Endodermal cell (in vitro differentiated cells): ENCODE data around the gene IFI16. TPM values are rescaled to one million over a fixed set of nuclear protein-coding genes. Genes with fewer than 3 reads are reported as not detected.
"Not testable (repeated sequence)": the region's sequence is repeated elsewhere in the genome, so short reads cannot be mapped to it uniquely, and the experiment has no call there.

Experiments used
- DNase-seq: peaks from one replicate; pipeline ENCODE4 v3.0.0-alpha.2; 2017
- H3K27ac ChIP-seq: 2 replicates; pipeline ENCODE4 v1.5.1; 2013; ENCODE audit warnings: mild to moderate bottlenecking, low read depth, low read length, moderate library complexity
- H3K27me3 ChIP-seq: 2 replicates; pipeline ENCODE4 v1.6.1; 2013; ENCODE audit warnings: mild to moderate bottlenecking, low read length, moderate library complexity; ENCODE audit not compliant: insufficient read depth, control insufficient read depth, poor library complexity, severe bottlenecking
- H3K36me3 ChIP-seq: 2 replicates; pipeline ENCODE4 v1.7.0; 2013; ENCODE audit warnings: mild to moderate bottlenecking, low read length, moderate library complexity; ENCODE audit not compliant: control insufficient read depth, insufficient read depth
- H3K4me1 ChIP-seq: one replicate; pipeline ENCODE4 v1.7.0; 2013; ENCODE audit warnings: low read length; ENCODE audit not compliant: control insufficient read depth, insufficient read depth
- H3K4me3 ChIP-seq: 2 replicates; pipeline ENCODE4 v1.5.1; 2013; ENCODE audit warnings: mild to moderate bottlenecking, low read length, moderate library complexity
- H3K9ac ChIP-seq: 2 replicates; pipeline ENCODE4 v1.6.1; 2013; ENCODE audit warnings: mild to moderate bottlenecking, low read length, moderate library complexity; ENCODE audit not compliant: poor library complexity, severe bottlenecking; ENCODE audit errors: extremely low read depth
- H3K9me3 ChIP-seq: 2 replicates; pipeline ENCODE4 v1.6.1; 2013; ENCODE audit warnings: mild to moderate bottlenecking, low read length, moderate library complexity; ENCODE audit not compliant: control insufficient read depth
- H3K27ac Mint-ChIP-seq: 2 replicates; pipeline ENCODE4 v1.8.0; 2020; ENCODE audit warnings: mixed read lengths
- H3K27me3 Mint-ChIP-seq: 2 replicates; pipeline ENCODE4 v1.8.0; 2021; ENCODE audit warnings: mild to moderate bottlenecking, mixed read lengths; ENCODE audit not compliant: insufficient read depth
- H3K36me3 Mint-ChIP-seq: 2 replicates; pipeline ENCODE4 v1.8.0; 2020; ENCODE audit warnings: low read depth, mixed read lengths
- H3K4me1 Mint-ChIP-seq: 2 replicates; pipeline ENCODE4 v1.8.0; 2020; ENCODE audit warnings: mixed read lengths
- H3K4me3 Mint-ChIP-seq: 2 replicates; pipeline ENCODE4 v1.8.0; 2020; ENCODE audit warnings: mild to moderate bottlenecking, moderate library complexity, mixed read lengths
- H3K9me3 Mint-ChIP-seq: 2 replicates; pipeline ENCODE4 v1.8.0; 2020; ENCODE audit warnings: mild to moderate bottlenecking, mixed read lengths
- CTCF ChIP-seq: fragments of 200-600 bp; sonication (generic); conservative IDR thresholded peaks from 2 replicates; pipeline ENCODE4 v1.5.0; 2021; ENCODE audit warnings: antibody characterized with exemption, mild to moderate bottlenecking
- WGBS, 2 experiments: methylation state at CpG; one replicate each; pipeline versions ENCODE4 v1.1.5 to v1.1.7; 2013; ENCODE audit warnings: missing lambda C conversion rate in 2 of 2, mixed read lengths in 1 of 2; ENCODE audit not compliant: insufficient coverage in 1 of 2, insufficient read length in 1 of 2; 5-methylcytosine and 5-hydroxymethylcytosine counted together
- total RNA-seq, 2 donors: library from RNA; stranded (reverse); fragmentation: NEBNext Ultra II Directional in 1 of 2; extraction: Animal tissue kit (Norgen Biotek cat#: 25700) in 1 of 2; gene quantifications; 2 replicates in 1 of 2; 3 replicates in 1 of 2; pipeline ENCODE4 v1.2.1, GENCODE V29; 2021

Gene IFI16
- total RNA-seq, 2 donors from 2014 or later: 10.4 to 11.9 TPM

- DNase-seq: no peak
- Histone ChIP-seq H3K9ac (no peak overlapping the region), H3K9me3 (no peaks in the 10 kb centered on the region), H3K4me3 (no peak overlapping the region), H3K27me3 (no peaks in the 10 kb centered on the region), H3K27ac (no peak overlapping the region), H3K36me3 (no peaks in the 10 kb centered on the region), H3K4me1 (no peaks in the 10 kb centered on the region)
- Mint-ChIP-seq H3K27me3 (no peaks in the 10 kb centered on the region), H3K4me3 (no peak overlapping the region), H3K9me3 (no peaks in the 10 kb centered on the region), H3K36me3 (no peaks in the 10 kb centered on the region), H3K4me1 (no peaks in the 10 kb centered on the region), H3K27ac (no peak overlapping the region)
- no peak for TF ChIP-seq CTCF
- 64 to 89% methylated on average over 1 to 3 of the region's 3 CpGs for WGBS, 2 experiments
These were observed 82.5 kb downstream of the IFI16 start for GRCh38 chr1:159092036-159092760.

- H3K27ac Mint-ChIP-seq: no peak overlapping the region
- 94 to 96% methylated on average over 2 to 3 of the region's 3 CpGs for WGBS, 2 experiments
- Histone ChIP-seq H3K4me3 (no peak overlapping the region), H3K4me1 (no peaks in the 10 kb centered on the region), H3K36me3 (no peaks in the 10 kb centered on the region), H3K27ac (no peak overlapping the region), H3K27me3 (no peaks in the 10 kb centered on the region), H3K9ac (no peak overlapping the region), H3K9me3 (no peaks in the 10 kb centered on the region)
- no peak for DNase-seq
- H3K27me3 Mint-ChIP-seq: no peaks in the 10 kb centered on the region
- TF ChIP-seq CTCF: no peak
- no peaks in the 10 kb centered on the region for H3K36me3 Mint-ChIP-seq
- H3K4me1 Mint-ChIP-seq: no peaks in the 10 kb centered on the region
- no peaks in the 10 kb centered on the region for H3K9me3 Mint-ChIP-seq
- no peak overlapping the region for H3K4me3 Mint-ChIP-seq
These were observed 88.9 kb downstream of the IFI16 start for GRCh38 chr1:159098596-159098995.

- Mint-ChIP-seq H3K4me3 (no peak overlapping the region), H3K27ac (no peak overlapping the region), H3K27me3 (no peaks in the 10 kb centered on the region), H3K9me3 (no peaks in the 10 kb centered on the region), H3K36me3 (no peaks in the 10 kb centered on the region), H3K4me1 (no peaks in the 10 kb centered on the region)
- no peak for TF ChIP-seq CTCF
- Histone ChIP-seq H3K9me3 (no peaks in the 10 kb centered on the region), H3K36me3 (no peaks in the 10 kb centered on the region), H3K4me3 (no peak overlapping the region), H3K27ac (no peak overlapping the region), H3K27me3 (no peaks in the 10 kb centered on the region), H3K4me1 (no peaks in the 10 kb centered on the region), H3K9ac (no peak overlapping the region)
- no peak for DNase-seq
- WGBS, 2 experiments: 90% methylated on average over 1 of the region's 1 CpG; no CpG with 5 or more reads in 1 of the 2 experiments
These were observed 90.9 kb downstream of the IFI16 start for GRCh38 chr1:159100589-159100988.

- not testable (repeated sequence) for H3K9me3 Mint-ChIP-seq, H3K9ac ChIP-seq, H3K36me3 ChIP-seq, H3K9me3 ChIP-seq, H3K36me3 Mint-ChIP-seq, DNase-seq, H3K4me1 Mint-ChIP-seq, H3K27ac Mint-ChIP-seq, H3K4me1 ChIP-seq, H3K27me3 Mint-ChIP-seq, H3K4me3 ChIP-seq, H3K27ac ChIP-seq, H3K27me3 ChIP-seq, H3K4me3 Mint-ChIP-seq
- 76 to 99% methylated on average over 2 to 3 of the region's 3 CpGs for WGBS, 2 experiments
These were observed 93.3 kb downstream of the IFI16 start for GRCh38 chr1:159103021-159103420.
